T-helper 2 cell treated with Interferon-gamma antibody and Interleukin-4, amounts not matched to agents 5 μg/mL and 100 μg/mL, for 36 hours (primary cell): ENCODE data around the gene GNG4.
"Not testable (repeated sequence)": the region's sequence is repeated elsewhere in the genome, so short reads cannot be mapped to it uniquely, and the experiment has no call there.

ENCODE experiments used
- DNase-seq: peaks from one replicate; pipeline ENCODE4 v3.0.0; 2021; ENCODE audit warnings: low spot score
- H3K27ac Mint-ChIP-seq: one replicate; pipeline ENCODE4 v1.8.0; 2021; ENCODE audit warnings: mild to moderate bottlenecking, mixed read lengths
- H3K27me3 Mint-ChIP-seq: one replicate; pipeline ENCODE4 v1.8.0; 2021; ENCODE audit warnings: low read depth, mixed read lengths
- H3K36me3 Mint-ChIP-seq: one replicate; pipeline ENCODE4 v1.8.0; 2021; ENCODE audit warnings: low read depth, mixed read lengths
- H3K4me1 Mint-ChIP-seq: one replicate; pipeline ENCODE4 v1.8.0; 2021; ENCODE audit warnings: low read depth, mixed read lengths
- H3K4me3 Mint-ChIP-seq: one replicate; pipeline ENCODE4 v1.8.0; 2022; ENCODE audit warnings: mild to moderate bottlenecking, moderate library complexity, mixed read lengths
- H3K9me3 Mint-ChIP-seq: one replicate; pipeline ENCODE4 v1.8.0; 2021; ENCODE audit warnings: mixed read lengths

Gene GNG4

GRCh38 chr1:235642943-235643371, 6.6 kb downstream of the GNG4 start:
- no peak for DNase-seq
- Mint-ChIP-seq H3K4me1 (peaks cover 31% of the 10 kb centered on the region), H3K36me3 (no peaks in the 10 kb centered on the region), H3K27ac (peak overlapping the region; percentile 95), H3K9me3 (no peaks in the 10 kb centered on the region), H3K4me3 (peak overlapping the region; percentile 85), H3K27me3 (peaks cover 27% of the 10 kb centered on the region)

GRCh38 chr1:235642011-235642942, 7.3 kb downstream of the GNG4 start:
- Mint-ChIP-seq H3K4me3 (peak overlapping the region; percentile 85), H3K27ac (peak overlapping the region; percentile 95), H3K36me3 (no peaks in the 10 kb centered on the region), H3K4me1 (peaks cover 31% of the 10 kb centered on the region), H3K9me3 (no peaks in the 10 kb centered on the region), H3K27me3 (peaks cover 20% of the 10 kb centered on the region)
- DNase-seq: peak; percentile 88

- Mint-ChIP-seq H3K4me1 (peaks cover 31% of the 10 kb centered on the region), H3K4me3 (peak overlapping the region; percentile 28), H3K9me3 (no peaks in the 10 kb centered on the region), H3K27ac (peak overlapping the region; percentile 31), H3K27me3 (peaks cover 4% of the 10 kb centered on the region), H3K36me3 (no peaks in the 10 kb centered on the region)
- DNase-seq: no peak
Observed at GRCh38 chr1:235640580-235640979, 9.0 kb downstream of the GNG4 start.

- Mint-ChIP-seq H3K27me3 (peaks cover 2% of the 10 kb centered on the region), H3K4me3 (peak overlapping the region; percentile 27), H3K9me3 (no peaks in the 10 kb centered on the region), H3K4me1 (peaks cover 31% of the 10 kb centered on the region), H3K36me3 (no peaks in the 10 kb centered on the region), H3K27ac (peak overlapping the region; percentile 31)
- DNase-seq: no peak
Observed at GRCh38 chr1:235639226-235640205, 10.1 kb downstream of the GNG4 start.

DNA sequence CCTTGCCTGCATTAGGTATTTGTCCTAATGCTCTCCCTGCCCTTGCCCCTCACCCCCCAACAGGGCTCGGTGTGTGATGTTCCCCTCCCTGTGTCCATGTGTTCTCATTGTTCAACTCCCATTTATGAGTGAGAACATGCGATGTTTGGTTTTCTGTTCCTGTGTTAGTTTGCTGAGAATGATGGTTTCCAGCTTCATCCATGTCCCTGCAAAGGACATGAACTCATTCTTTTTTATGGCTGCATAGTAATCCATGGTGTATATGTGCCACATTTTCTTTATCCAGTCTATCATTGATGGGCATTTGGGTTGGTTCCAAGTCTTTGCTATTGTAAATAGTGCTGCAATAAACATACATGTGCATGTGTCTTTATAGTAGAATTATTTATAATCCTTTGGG, 11.0 kb downstream of the GNG4 start:
- not testable (repeated sequence) for DNase-seq, H3K9me3 Mint-ChIP-seq, H3K27ac Mint-ChIP-seq, H3K27me3 Mint-ChIP-seq, H3K36me3 Mint-ChIP-seq, H3K4me3 Mint-ChIP-seq
- H3K4me1 Mint-ChIP-seq: peaks cover 31% of the 10 kb centered on the region

DNA sequence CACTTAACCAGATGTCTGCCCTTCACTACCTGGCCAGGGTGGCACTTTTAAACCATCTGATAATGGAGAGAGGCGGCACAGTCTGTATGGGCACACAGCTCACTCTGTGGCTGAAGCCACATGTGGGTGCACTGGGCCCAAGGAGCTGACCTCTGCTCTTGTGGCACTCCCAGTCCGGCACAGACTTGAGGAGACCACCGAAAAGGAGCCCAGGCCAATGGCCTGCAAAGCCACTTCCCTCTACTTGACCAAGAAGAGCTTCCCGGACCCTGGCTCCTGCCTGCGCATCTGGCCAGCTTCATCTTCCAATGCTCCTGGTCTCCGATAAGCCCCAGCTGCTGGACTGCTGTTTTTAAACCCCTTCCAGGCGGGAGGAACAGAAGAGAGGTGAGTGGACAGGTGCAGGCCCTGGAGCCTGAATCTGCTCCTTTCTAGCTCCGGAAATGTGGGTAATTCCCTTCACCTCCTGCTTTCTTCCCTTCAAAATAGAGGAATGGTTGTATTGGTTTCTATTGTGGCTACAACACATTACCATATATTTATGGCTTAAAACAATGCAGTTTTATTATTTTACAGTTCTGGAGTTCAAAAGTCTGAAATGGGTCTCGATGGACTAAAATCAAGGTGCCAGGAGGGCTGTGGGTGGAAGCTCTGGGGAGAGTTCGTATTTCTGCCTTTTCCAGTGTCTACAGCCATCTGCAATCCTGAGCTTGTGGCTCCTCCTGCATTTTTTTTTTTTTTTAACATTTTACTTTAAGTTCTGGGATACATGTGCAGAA, 11.6 kb downstream of the GNG4 start:
- no peaks in the 10 kb centered on the region for H3K9me3 Mint-ChIP-seq
- H3K36me3 Mint-ChIP-seq: no peaks in the 10 kb centered on the region
- no peak overlapping the region for H3K4me3 Mint-ChIP-seq
- H3K27me3 Mint-ChIP-seq: peaks cover 2% of the 10 kb centered on the region
- H3K27ac Mint-ChIP-seq: no peak overlapping the region
- no peak for DNase-seq
- H3K4me1 Mint-ChIP-seq: peaks cover 28% of the 10 kb centered on the region

GRCh38 chr1:235635938-235636662, 13.5 kb downstream of the GNG4 start:
- Mint-ChIP-seq H3K36me3 (peaks cover 3% of the 10 kb centered on the region), H3K27me3 (peaks cover 4% of the 10 kb centered on the region), H3K9me3 (no peaks in the 10 kb centered on the region), H3K4me3 (no peak overlapping the region), H3K27ac (no peak overlapping the region), H3K4me1 (peaks cover 23% of the 10 kb centered on the region)
- DNase-seq: no peak

GRCh38 chr1:235632506-235633401, 16.8 kb downstream of the GNG4 start:
- Mint-ChIP-seq H3K27ac (peak overlapping the region; percentile 77), H3K36me3 (peaks cover 3% of the 10 kb centered on the region), H3K9me3 (no peaks in the 10 kb centered on the region), H3K27me3 (peaks cover 2% of the 10 kb centered on the region), H3K4me1 (peaks cover 12% of the 10 kb centered on the region), H3K4me3 (peak overlapping the region; percentile 83)
- DNase-seq: no peak

DNA sequence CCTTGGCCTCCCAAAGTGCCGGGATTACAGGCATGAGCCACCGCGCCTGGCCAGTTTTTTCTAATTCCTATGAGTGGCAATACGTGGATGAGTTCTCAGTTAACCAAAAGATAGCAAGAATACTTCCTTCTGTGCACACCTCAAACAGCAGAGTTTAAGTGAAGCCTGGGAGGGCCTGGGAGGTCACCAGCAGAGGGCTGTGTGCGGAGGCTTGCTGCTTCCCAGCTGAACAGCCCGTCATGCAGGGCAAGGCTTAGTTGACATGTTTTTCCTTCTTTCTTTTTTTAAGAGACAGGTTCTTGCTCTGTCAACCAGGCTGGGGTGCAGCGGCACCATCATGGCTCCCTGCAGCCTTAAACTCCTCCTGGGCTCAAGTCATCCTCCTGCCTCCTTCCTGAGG, 17.8 kb downstream of the GNG4 start:
- peaks cover 2% of the 10 kb centered on the region for H3K27me3 Mint-ChIP-seq
- H3K27ac Mint-ChIP-seq: no peak overlapping the region
- peaks cover 3% of the 10 kb centered on the region for H3K36me3 Mint-ChIP-seq
- no peak overlapping the region for H3K4me3 Mint-ChIP-seq
- H3K4me1 Mint-ChIP-seq: peaks cover 12% of the 10 kb centered on the region
- no peak for DNase-seq
- no peaks in the 10 kb centered on the region for H3K9me3 Mint-ChIP-seq

- no peak for DNase-seq
- Mint-ChIP-seq H3K27ac (no peak overlapping the region), H3K9me3 (no peaks in the 10 kb centered on the region)
Observed at GRCh38 chr1:235628316-235629005, 21.1 kb downstream of the GNG4 start.

DNA sequence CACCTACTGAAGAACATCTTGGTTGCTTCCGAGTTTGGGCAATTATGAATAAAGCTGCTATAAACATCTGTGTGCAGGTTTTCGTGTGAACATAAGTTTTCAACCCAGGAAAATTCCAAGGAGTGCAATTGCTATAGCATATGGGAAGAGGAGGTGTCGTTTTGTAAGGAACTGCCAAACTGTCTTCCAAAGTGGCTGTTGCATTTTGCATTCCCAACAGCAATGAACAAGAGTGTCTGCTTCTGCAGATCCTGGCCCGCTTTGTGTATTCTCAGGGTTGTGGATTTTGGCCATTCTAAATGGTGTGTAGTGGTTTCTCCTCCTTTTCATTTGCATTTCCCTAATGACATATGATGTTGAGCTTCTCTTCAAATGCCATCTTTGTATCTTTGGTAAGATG, 23.8 kb downstream of the GNG4 start:
- H3K27ac Mint-ChIP-seq: no peak overlapping the region
- H3K4me3 Mint-ChIP-seq: no peak overlapping the region
- DNase-seq: no peak

More at GRCh38 chr1:235628316-235629005, 21.1 kb downstream of the GNG4 start:
- Mint-ChIP-seq H3K36me3 (peaks cover 3% of the 10 kb centered on the region), H3K27me3 (peaks cover 19% of the 10 kb centered on the region), H3K4me3 (no peak overlapping the region), H3K4me1 (peaks cover 16% of the 10 kb centered on the region)

DNA sequence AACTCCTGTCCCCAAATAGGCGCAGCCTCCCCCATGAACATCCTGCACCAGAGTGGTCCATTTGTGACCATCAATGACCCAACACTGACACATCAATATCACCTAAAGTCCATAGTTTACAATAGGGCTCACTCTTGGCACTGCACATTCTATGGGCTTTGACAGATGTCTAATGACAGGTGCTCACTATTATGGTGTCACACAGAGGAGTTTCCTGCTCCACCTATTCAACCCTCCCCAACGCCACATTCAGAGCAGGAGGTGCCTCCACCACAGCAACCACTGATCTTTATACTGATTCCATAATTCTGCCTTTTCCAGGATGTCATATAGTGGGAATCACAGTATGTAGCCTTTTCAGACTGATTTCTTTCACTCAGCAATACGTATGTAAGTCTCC, 24.2 kb downstream of the GNG4 start:
- Mint-ChIP-seq H3K4me1 (peaks cover 4% of the 10 kb centered on the region), H3K27me3 (peaks cover 22% of the 10 kb centered on the region), H3K36me3 (no peaks in the 10 kb centered on the region), H3K4me3 (no peak overlapping the region), H3K27ac (no peak overlapping the region), H3K9me3 (no peaks in the 10 kb centered on the region)
- DNase-seq: no peak

More for the DNA sequence above, 23.8 kb downstream of the GNG4 start:
- Mint-ChIP-seq H3K27me3 (peaks cover 22% of the 10 kb centered on the region), H3K9me3 (no peaks in the 10 kb centered on the region), H3K36me3 (no peaks in the 10 kb centered on the region), H3K4me1 (peaks cover 4% of the 10 kb centered on the region)
